HAP-1 (cell line): ENCODE data around the gene AGBL5.
"Not testable (repeated sequence)": the region's sequence is repeated elsewhere in the genome, so short reads cannot be mapped to it uniquely, and the experiment has no call there.

Experiments used
- DNase-seq, 2 experiments: peaks; one replicate each; pipeline ENCODE4 v3.0.0-alpha.2; 2016 to 2020; ENCODE audit warnings: low spot score in 2 of 2
- H3K27me3 ChIP-seq: fragments of 250-450 bp; sonication (Bioruptor Pico); 2 replicates; pipeline ENCODE4 v1.5.1; 2020; ENCODE audit warnings: low read depth, mild to moderate bottlenecking, moderate library complexity
- H3K36me3 ChIP-seq: fragments of 250-450 bp; sonication (Bioruptor Pico); replicated peaks from 2 replicates; pipeline ENCODE4 v1.5.1; 2020; ENCODE audit warnings: mild to moderate bottlenecking
- H3K4me1 ChIP-seq: fragments of 250-450 bp; sonication (Bioruptor Pico); 2 replicates; pipeline ENCODE4 v1.5.1; 2020; ENCODE audit warnings: mild to moderate bottlenecking
- H3K4me3 ChIP-seq: fragments of 250-450 bp; sonication (Bioruptor Pico); 2 replicates; pipeline ENCODE4 v1.5.1; 2020; ENCODE audit warnings: mild to moderate bottlenecking, moderate library complexity
- H3K9me3 ChIP-seq: fragments of 250-450 bp; sonication (Bioruptor Pico); 2 replicates; pipeline ENCODE4 v1.5.1; 2020; ENCODE audit warnings: mild to moderate bottlenecking, moderate library complexity
- in situ Hi-C: fragments of 300-500 bp; cut with MboI; formaldehyde crosslinking; loops from 3 replicates; pipeline ENCODE4 v1.14.3; 2020; ENCODE audit warnings: low sequenced_read_pairs, inconsistent platforms, mixed read lengths

The AGBL5 gene

GRCh38 chr2:27105981-27106380, 54.5 kb downstream of the AGBL5 start:
- in situ Hi-C loops = loop anchor here (10.0 kb wide), 1 partner anchor 179 kb away; the partner anchor contains the start of gene TRIM54
- H3K4me1 ChIP-seq = no peaks in the 10 kb centered on the region
- no peaks in the 10 kb centered on the region for H3K36me3 ChIP-seq
- no peak for DNase-seq
- H3K9me3 ChIP-seq = no peaks in the 10 kb centered on the region
- no peaks in the 10 kb centered on the region for H3K27me3 ChIP-seq
- no peak overlapping the region for H3K4me3 ChIP-seq

- no peak overlapping the region for H3K4me3 ChIP-seq
- in situ Hi-C loops = loop anchor here (10.0 kb wide), 1 partner anchor 177 kb away; the partner anchor contains the start of gene TRIM54
Observed at GRCh38 chr2:27108221-27108620, 56.8 kb downstream of the AGBL5 start.

GRCh38 chr2:27109083-27109482, 57.6 kb downstream of the AGBL5 start:
- Histone ChIP-seq H3K36me3 (no peaks in the 10 kb centered on the region), H3K27me3 (no peaks in the 10 kb centered on the region), H3K9me3 (no peaks in the 10 kb centered on the region), H3K4me3 (no peak overlapping the region), H3K4me1 (no peaks in the 10 kb centered on the region)
- in situ Hi-C loops = loop anchor here (10.0 kb wide), 1 partner anchor 176 kb away; the partner anchor contains the start of gene TRIM54
- DNase-seq = no peak

More at GRCh38 chr2:27108221-27108620, 56.8 kb downstream of the AGBL5 start:
- no peaks in the 10 kb centered on the region for H3K4me1 ChIP-seq
- no peaks in the 10 kb centered on the region for H3K27me3 ChIP-seq
- no peaks in the 10 kb centered on the region for H3K36me3 ChIP-seq
- no peaks in the 10 kb centered on the region for H3K9me3 ChIP-seq
- no peak for DNase-seq

GRCh38 chr2:27110603-27111352, 59.3 kb downstream of the AGBL5 start:
- H3K4me3 ChIP-seq, H3K4me1 ChIP-seq, H3K9me3 ChIP-seq, DNase-seq, H3K36me3 ChIP-seq, in situ Hi-C loops, H3K27me3 ChIP-seq: not testable (repeated sequence)

DNA sequence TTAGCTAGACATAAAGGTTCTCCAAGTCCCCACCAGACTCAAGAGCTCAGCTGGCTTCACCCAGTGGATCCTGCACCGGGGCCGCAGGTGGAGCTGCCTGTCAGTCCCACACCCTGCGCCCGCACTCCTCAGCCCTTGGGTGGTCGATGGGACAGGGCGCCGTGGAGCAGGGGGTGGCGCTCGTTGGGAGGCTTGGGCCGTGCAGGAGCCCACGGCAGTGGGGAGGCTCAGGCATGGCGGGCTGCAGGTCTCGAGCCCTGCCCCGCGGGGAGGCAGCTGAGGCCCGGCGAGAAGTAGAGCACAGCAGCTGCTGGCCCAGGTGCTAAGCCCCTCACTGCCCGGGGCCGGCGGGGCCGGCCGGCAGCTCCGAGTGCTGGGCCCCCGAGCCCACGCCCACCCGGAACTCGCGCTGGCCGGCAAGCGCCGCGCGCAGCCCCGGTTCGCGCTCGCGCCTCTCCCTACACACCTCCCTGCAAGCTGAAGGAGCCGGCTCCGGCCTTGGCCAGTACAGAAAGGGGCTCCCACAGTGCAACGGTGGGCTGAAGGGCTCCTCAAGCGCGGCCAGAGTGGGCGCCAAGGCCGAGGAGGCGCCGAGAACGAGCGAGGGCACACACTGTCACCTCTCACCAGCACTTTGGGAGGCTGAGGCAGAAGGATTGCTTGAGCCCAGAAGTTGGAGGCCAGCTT, 60.1 kb downstream of the AGBL5 start:
- in situ Hi-C loops = not testable (repeated sequence)

DNA sequence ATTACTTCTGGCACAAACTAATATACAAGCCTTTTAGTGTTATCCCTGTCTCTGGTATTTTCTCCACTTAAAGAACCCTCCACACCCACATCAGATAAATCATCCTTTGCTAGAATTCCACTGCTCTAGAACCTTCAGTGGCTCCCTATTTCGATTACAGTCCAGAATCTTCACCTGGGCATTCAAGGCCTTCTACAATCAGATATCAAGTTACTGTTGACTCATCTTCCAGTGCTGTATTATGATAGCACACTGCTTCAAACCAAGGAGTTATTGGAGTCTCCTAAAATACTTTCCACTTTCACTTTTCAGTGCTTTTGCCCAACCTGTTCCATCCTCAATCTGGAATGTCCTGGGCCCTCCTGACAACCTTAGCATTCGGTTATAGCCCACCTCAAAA, 64.1 kb downstream of the AGBL5 start:
- H3K4me1 ChIP-seq = peaks cover 4% of the 10 kb centered on the region
- no peaks in the 10 kb centered on the region for H3K9me3 ChIP-seq
- no peak for DNase-seq
- in situ Hi-C loops = no loop called here
- no peak overlapping the region for H3K4me3 ChIP-seq
- H3K27me3 ChIP-seq = no peaks in the 10 kb centered on the region
- no peaks in the 10 kb centered on the region for H3K36me3 ChIP-seq

More for the DNA sequence above, 60.1 kb downstream of the AGBL5 start:
- H3K9me3 ChIP-seq, H3K4me3 ChIP-seq, H3K27me3 ChIP-seq, DNase-seq, H3K4me1 ChIP-seq, H3K36me3 ChIP-seq: not testable (repeated sequence)

DNA sequence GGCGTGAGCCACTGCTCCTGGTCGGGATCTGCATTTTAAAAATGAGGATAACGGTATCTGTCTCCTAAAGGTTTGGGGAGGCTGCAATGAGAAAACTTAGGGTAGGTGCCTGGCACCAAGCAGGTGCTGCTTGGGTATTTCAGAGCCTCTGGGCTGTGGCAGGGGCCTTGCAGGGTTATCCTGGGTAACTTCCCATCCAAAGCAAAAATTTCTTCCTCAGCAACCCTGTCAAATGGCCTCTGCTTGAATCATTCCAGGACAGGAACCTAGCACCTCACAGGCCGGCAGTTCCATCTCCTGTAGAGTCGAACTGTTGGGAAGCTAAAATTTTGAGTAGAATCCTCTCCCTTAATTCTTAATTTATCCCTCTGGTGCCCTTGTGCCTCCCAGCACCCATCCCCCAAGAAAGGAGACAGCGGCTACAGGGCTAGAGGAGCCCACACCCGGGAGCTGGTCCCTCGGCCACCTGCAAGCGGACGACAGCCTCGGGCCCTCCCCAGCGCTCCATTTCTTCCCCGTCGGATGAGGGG, 66.6 kb downstream of the AGBL5 start:
- Histone ChIP-seq H3K9me3 (no peaks in the 10 kb centered on the region), H3K4me1 (peaks cover 4% of the 10 kb centered on the region), H3K36me3 (no peaks in the 10 kb centered on the region), H3K27me3 (no peaks in the 10 kb centered on the region), H3K4me3 (peak overlapping the region; percentile 30)
- no peak for DNase-seq
- in situ Hi-C loops = no loop called here

GRCh38 chr2:27118525-27119329, 67.3 kb downstream of the AGBL5 start, which contains the start of gene CGREF1:
CGREF1 (minus strand) TSS chr2:27119128; CDS start chr2:27104366, 14,762 bp downstream.
- in situ Hi-C loops = no loop called here
- DNase-seq = peak in 1 of 2 experiments; percentile 58
- no peaks in the 10 kb centered on the region for H3K9me3 ChIP-seq
- H3K4me1 ChIP-seq = peaks cover 8% of the 10 kb centered on the region
- peak within 1 kb of the TSS; percentile 30 for H3K4me3 ChIP-seq
- H3K27me3 ChIP-seq = no peaks in the 10 kb centered on the region
- H3K36me3 ChIP-seq = no peaks in the 10 kb centered on the region

DNA sequence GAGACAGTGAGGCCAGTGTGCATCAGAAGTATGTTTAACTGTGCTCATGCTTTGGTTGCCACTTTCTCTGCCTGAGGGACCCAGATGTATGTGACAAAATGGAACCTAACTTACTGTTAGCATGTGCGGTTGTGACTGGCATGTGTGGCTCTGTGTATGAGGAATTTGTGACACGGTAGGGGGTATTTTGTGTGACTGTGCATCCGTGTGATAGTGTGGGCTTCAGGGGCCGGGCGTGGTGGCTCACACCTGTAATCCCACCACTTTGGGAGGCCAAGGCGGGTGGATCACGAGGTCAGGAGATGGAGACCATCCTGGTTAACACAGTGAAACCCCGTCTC, 67.8 kb downstream of the AGBL5 start:
- H3K4me1 ChIP-seq = peaks cover 11% of the 10 kb centered on the region
- in situ Hi-C loops, H3K4me3 ChIP-seq, H3K27me3 ChIP-seq, H3K36me3 ChIP-seq, H3K9me3 ChIP-seq, DNase-seq: not testable (repeated sequence)
